GM19035 (cell line): Measurements from ENCODE around the gene TSPAN17.

Experiments
- ATAC-seq: cut with Tn5 transposase; IDR thresholded peaks from one replicate; pipeline ENCODE4 v1.9.1; 2021; ENCODE audit not compliant: unreplicated experiment

TSPAN17 gene

DNA sequence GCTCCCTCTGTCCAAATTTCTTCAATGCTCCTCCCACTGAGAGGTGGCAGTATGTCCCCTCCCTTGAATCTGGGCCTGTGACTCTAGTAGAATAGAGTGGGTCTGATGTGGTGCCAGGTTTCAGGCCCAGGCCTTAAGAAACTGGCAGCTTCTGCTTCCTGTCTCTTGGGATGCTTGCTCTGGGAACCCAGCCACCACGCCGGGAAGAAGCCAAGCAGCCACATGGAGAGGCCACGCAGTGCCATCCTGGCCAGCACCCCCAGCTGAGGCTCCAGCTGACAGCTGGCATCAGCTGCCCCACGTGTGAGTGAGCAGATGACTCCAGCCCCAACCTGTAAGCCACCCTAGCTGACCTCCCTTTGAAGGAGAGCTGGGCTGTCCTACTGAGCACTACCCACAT is 7.3 kb upstream of the TSPAN17 start:
- ATAC-seq = no peak

GRCh38 chr5:176640616-176641015 is 6.7 kb upstream of the TSPAN17 start:
- no peak for ATAC-seq

DNA sequence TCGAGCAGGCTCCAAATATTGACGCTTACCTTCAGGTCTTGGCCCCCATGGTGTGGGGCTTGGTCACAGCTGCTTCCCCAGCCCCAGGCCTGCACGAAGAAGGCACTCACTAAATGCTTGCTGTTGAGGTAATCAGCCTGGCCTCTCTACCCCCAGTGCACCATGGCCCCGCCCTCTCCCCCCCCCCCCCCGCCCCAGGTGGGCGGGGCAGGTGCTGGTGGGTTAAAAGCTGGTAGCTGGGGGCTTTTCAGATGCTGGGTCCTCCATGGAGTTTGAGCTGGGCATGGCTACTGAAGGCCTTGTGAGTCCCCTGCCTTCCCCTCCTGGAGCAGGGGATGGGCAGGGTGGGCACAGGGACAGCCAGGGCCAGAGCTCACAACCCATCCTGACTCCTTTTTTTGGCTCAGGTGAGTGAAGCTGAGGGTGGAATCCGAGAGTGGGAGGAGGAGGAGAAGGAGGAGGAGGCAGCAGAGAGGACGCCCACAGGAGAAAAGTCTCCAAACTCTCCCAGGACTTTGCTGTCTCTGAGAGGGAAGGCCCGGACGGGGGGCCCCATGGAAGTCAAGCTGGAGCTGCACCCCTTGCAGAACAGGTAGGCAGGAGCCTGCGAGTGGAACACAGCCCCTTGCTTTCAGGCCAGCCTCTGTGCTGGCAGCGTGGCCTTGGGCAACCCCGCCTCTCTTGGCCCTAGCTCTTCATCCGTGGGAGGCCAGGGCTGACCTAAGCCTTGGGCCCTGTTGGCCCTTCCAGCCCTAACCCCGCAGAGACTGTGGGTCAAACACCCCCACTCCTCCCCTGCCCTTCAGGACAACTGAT is 4.4 kb upstream of the TSPAN17 start:
- no peak for ATAC-seq

DNA sequence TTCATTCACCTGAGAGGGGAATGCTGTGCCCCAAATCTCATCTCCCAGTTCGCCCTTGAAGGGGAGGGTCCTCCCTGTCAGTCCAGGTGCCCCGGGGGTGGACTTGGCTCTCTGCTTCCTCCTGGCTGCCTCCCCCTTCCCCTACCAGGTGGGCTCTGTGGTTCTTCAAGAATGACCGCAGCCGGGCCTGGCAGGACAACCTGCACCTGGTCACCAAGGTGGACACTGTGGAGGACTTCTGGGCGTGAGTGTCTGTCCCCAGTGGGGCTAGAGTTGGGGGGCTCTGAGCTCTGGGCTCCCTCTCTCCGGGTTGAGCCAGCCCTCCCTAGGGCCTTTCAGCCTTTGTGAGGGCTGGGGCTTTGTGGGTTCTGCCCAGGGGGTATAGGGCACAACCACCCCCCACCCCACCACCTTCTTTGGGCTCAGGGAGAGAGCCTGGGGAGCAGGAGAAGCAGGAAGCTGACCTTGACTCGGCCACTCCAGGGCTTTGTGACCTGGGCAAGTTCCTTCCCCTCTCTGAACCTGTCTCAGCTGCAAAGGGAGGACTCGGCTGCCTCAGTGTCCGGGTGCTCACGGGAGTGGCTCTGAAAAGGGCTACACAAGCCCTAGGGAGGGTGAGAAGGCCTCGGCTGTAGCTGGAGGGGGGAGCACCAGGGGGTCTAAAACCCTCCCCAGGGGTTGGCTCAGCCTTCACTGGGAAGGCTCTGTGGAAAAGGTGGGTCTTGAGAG is 3.6 kb upstream of the TSPAN17 start:
- no peak for ATAC-seq

DNA sequence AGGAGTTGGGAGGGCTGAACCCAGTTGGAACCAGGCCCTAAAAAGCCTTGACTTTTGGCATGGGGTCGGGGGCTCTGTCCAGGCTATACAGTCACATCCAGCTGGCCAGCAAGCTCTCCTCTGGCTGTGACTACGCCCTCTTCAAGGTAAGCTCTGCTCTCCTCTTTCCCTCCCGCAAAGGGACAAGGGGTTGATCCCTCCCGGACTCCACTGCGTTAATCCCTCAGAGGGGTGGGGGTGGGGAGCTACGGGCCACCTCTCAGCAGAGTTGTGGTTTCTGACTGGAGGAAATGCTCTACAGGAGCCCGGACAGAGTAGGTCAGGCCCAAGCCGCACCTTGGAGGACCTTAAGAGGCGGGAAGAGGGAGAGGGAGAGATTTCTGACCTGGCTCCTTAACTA is 3.0 kb upstream of the TSPAN17 start:
- ATAC-seq = no peak

GRCh38 chr5:176644878-176645670 is 2.2 kb upstream of the TSPAN17 start:
- ATAC-seq = no peak

- no peak for ATAC-seq
These were observed 1.1 kb upstream of the TSPAN17 start for GRCh38 chr5:176646049-176646706.

- ATAC-seq = peak; percentile 21
These were observed 616 bp upstream of the TSPAN17 start for GRCh38 chr5:176646707-176647029.

- ATAC-seq = no peak
These were observed 674 bp downstream of the TSPAN17 start for GRCh38 chr5:176647843-176648473.

GRCh38 chr5:176648474-176649194 is 1.4 kb downstream of the TSPAN17 start:
- ATAC-seq = no peak

- no peak for ATAC-seq
These were observed 3.1 kb downstream of the TSPAN17 start for GRCh38 chr5:176650354-176650884.

DNA sequence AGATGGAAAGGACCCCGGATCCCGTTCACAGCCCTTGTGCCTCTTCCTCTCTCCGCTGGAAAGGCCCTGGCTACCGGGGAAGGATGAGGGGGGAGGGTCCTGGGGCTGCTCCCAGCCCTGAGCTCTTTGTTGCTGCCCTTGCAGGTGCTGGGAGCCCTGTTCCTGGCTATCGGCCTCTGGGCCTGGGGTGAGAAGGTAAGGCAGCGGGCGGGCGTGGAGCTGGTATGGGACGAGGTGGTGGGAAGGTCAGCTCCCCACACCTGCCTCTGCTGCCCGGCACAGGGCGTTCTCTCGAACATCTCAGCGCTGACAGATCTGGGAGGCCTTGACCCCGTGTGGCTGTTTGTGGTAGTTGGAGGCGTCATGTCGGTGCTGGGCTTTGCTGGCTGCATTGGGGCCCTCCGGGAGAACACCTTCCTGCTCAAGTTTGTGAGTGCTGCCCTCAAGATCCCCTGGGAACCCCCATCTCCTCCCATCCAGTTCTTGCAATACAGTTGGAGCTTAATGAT is 4.2 kb downstream of the TSPAN17 start:
- no peak for ATAC-seq

DNA sequence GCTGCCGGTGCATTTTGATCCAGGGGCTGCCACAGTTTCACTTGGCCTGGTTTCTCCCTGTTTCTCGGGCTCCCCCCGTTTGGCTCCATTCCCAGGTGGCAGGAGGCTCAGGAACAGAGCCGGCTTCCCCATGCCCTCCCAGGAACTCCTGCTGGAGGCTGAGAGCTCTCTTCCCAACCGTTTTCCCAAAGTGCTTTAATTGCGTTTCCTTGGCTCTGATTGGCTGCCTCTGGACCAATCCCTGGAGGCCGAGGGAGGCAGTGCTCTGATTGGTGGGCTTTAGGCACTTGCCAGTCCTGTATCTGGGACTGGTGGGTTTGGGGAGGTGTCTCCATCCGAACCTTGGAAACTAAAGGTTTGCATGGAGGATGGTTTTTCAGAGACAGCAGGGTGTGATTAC is 4.9 kb downstream of the TSPAN17 start:
- ATAC-seq = no peak

DNA sequence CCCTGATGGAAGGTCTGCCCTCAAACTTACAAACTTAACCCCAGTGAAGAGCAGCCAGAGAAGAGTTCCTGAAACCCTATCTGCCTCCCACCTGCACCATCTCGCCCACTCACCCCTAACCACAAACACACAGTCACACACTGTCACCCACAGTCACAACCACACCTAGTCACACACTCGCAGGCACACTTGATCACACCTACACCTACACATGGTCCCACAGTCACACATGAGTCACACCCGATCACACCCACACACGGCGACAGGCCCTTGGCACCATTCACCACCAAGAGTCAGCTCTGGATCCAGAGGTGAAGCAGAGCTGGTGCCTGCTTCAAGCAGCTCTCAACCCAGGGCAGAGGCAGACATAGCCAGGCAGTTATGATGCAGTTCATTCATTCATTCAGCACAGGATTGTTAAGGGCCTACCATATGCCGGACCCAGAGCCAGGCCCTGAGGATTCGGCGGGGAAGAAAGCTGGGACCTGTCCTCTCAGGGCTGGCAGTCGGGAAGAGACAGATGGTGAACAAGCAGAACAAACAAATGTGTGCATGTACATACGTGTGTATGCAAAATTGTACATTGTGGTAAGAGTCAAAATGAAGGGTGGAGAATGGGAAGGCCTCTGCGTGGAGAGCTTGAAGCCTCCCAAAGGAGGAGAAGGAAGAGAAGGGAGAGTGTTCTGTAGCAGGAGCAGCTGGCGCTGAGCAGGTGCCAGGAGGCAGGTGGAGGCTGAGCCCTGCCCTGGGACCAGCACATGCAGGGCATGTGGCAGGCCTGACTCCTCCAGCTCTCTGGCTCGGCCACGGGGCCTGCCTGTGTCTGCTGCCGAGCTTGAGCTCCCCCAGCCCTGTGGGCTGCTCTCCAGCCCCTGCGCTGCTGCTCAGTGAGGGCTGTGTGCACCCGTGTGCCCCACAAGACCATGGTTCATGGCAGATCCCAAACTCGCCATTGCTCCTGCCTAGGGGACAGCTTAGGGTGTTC is 6.4 kb downstream of the TSPAN17 start:
- ATAC-seq = no peak

- no peak for ATAC-seq
These were observed 7.6 kb downstream of the TSPAN17 start for GRCh38 chr5:176654856-176655255.

DNA sequence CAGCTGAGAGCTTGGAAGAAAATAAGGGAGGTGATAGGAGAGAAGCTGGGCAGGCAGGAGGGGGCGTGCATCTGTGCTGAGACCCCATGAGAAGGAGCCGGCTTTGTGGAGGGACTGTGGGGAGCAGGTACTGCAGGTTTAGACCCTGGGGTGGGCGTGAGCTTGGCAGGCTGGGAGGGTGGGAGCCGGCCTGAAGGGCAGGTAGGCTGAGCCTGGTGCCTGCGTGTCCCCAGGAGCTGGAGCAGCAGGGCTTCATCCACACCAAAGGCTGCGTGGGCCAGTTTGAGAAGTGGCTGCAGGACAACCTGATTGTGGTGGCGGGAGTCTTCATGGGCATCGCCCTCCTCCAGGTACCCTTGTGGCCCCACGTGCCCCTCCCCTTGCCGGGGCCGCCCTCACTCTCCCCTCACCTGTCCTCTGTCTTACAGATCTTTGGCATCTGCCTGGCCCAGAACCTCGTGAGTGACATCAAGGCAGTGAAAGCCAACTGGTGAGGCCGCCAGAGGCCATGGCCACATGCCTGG is 9.2 kb downstream of the TSPAN17 start:
- ATAC-seq = no peak

- no peak for ATAC-seq
These were observed 10.8 kb downstream of the TSPAN17 start for GRCh38 chr5:176658007-176658599.
